H4 (cell line): ENCODE results near the gene RASAL1. TPM values are rescaled to one million over a fixed set of nuclear protein-coding genes. Genes with fewer than 3 reads are reported as not detected.
"Not testable (repeated sequence)": the region's sequence is repeated elsewhere in the genome, so short reads cannot be mapped to it uniquely, and the experiment has no call there.

Experiments
- DNase-seq: peaks from one replicate; pipeline ENCODE4 v3.0.0-alpha.2; 2015; ENCODE audit warnings: low spot score
- total RNA-seq: library from RNA; depleted of rRNA; stranded (reverse); fragments of >200 nt; shearing (Covaris generic); gene quantifications from 2 replicates; pipeline ENCODE4 v1.2.3, GENCODE V29; 2014

Gene RASAL1
- total RNA-seq, 1 experiment from 2014 or later: 0.08 TPM

GRCh38 chr12:113161415-113162016 lies 26.0 kb upstream of the RASAL1 start:
- DNase-seq: no peak

- no peak for DNase-seq
These were observed 24.4 kb upstream of the RASAL1 start for GRCh38 chr12:113159937-113160336.

- no peak for DNase-seq
These were observed 23.1 kb upstream of the RASAL1 start for GRCh38 chr12:113158439-113159203.

- no peak for DNase-seq
These were observed 21.8 kb upstream of the RASAL1 start for GRCh38 chr12:113157218-113157859.

GRCh38 chr12:113155646-113156045 lies 20.1 kb upstream of the RASAL1 start:
- DNase-seq: no peak

- no peak for DNase-seq
These were observed 19.5 kb upstream of the RASAL1 start for GRCh38 chr12:113155060-113155459.

GRCh38 chr12:113154351-113154973 lies 18.9 kb upstream of the RASAL1 start:
- DNase-seq: no peak

- peak; percentile 51 for DNase-seq
These were observed 17.6 kb upstream of the RASAL1 start for GRCh38 chr12:113152835-113153814.

GRCh38 chr12:113152196-113152834 lies 16.8 kb upstream of the RASAL1 start:
- no peak for DNase-seq

- no peak for DNase-seq
These were observed 16.1 kb upstream of the RASAL1 start for GRCh38 chr12:113151655-113152054.

- peak; percentile 93 for DNase-seq
These were observed 14.0 kb upstream of the RASAL1 start, which contains the start of gene CFAP73 for GRCh38 chr12:113149361-113150150. Gene CFAP73, plus strand, starts transcription at chr12:113149724. Its CDS starts 134 bp downstream, at chr12:113149858.

GRCh38 chr12:113146999-113147398 lies 11.4 kb upstream of the RASAL1 start:
- no peak for DNase-seq

GRCh38 chr12:113145720-113146551 lies 10.4 kb upstream of the RASAL1 start:
- DNase-seq: no peak

- DNase-seq: no peak
These were observed 9.2 kb upstream of the RASAL1 start for GRCh38 chr12:113144806-113145205.

GRCh38 chr12:113143959-113144358 lies 8.4 kb upstream of the RASAL1 start:
- no peak for DNase-seq

GRCh38 chr12:113142886-113143332 lies 7.3 kb upstream of the RASAL1 start:
- no peak for DNase-seq

- DNase-seq: peak; percentile 49
These were observed 6.8 kb upstream of the RASAL1 start for GRCh38 chr12:113142173-113142885.

- not testable (repeated sequence) for DNase-seq
These were observed 6.2 kb upstream of the RASAL1 start for GRCh38 chr12:113141716-113142115.
